NCI-H774 (cell line): ENCODE measurements around the gene FBXL17.

Source experiments
- DNase-seq: peaks from one replicate; lab custom pipeline; 2025; lab: John Stamatoyannopoulos, UW

The FBXL17 gene

GRCh38 chr5:107860044-107860443, 521.9 kb downstream of the FBXL17 start:
- no peak for DNase-seq

- no peak for DNase-seq
These were observed 523.1 kb downstream of the FBXL17 start for GRCh38 chr5:107858788-107859187.

- DNase-seq, result no peak
These were observed 523.6 kb downstream of the FBXL17 start for GRCh38 chr5:107858324-107858723.

- DNase-seq, result no peak
These were observed 524.1 kb downstream of the FBXL17 start for GRCh38 chr5:107857785-107858184.

- DNase-seq, result no peak
These were observed 526.7 kb downstream of the FBXL17 start for GRCh38 chr5:107855171-107855570.

- no peak for DNase-seq
These were observed 528.2 kb downstream of the FBXL17 start for GRCh38 chr5:107853696-107854095.

- DNase-seq, result no peak
These were observed 528.9 kb downstream of the FBXL17 start for GRCh38 chr5:107853031-107853430.

GRCh38 chr5:107849118-107849517, 532.8 kb downstream of the FBXL17 start:
- no peak for DNase-seq

- DNase-seq, result no peak
These were observed 541.3 kb downstream of the FBXL17 start for GRCh38 chr5:107840592-107840991.

- DNase-seq, result no peak
These were observed 541.7 kb downstream of the FBXL17 start for GRCh38 chr5:107840161-107840560.

GRCh38 chr5:107835096-107835495, 546.8 kb downstream of the FBXL17 start:
- DNase-seq, result no peak

- no peak for DNase-seq
These were observed 549.2 kb downstream of the FBXL17 start for GRCh38 chr5:107832746-107833145.

GRCh38 chr5:107831612-107832395, 550.1 kb downstream of the FBXL17 start:
- DNase-seq, result no peak

- no peak for DNase-seq
These were observed 551.1 kb downstream of the FBXL17 start for GRCh38 chr5:107830750-107831149.

- no peak for DNase-seq
These were observed 555.4 kb downstream of the FBXL17 start for GRCh38 chr5:107826311-107827000.

GRCh38 chr5:107824821-107825220, 557.1 kb downstream of the FBXL17 start:
- DNase-seq, result no peak

GRCh38 chr5:107821288-107821687, 560.6 kb downstream of the FBXL17 start:
- DNase-seq, result no peak

GRCh38 chr5:107820429-107820828, 561.5 kb downstream of the FBXL17 start:
- DNase-seq, result no peak

- DNase-seq, result no peak
These were observed 563.9 kb downstream of the FBXL17 start for GRCh38 chr5:107817951-107818350.

GRCh38 chr5:107817436-107817835, 564.5 kb downstream of the FBXL17 start:
- no peak for DNase-seq

GRCh38 chr5:107815109-107815508, 566.8 kb downstream of the FBXL17 start:
- no peak for DNase-seq

GRCh38 chr5:107814183-107814827, 567.6 kb downstream of the FBXL17 start:
- no peak for DNase-seq

- no peak for DNase-seq
These were observed 568.3 kb downstream of the FBXL17 start for GRCh38 chr5:107813559-107813958.
